ENCODE measurements around the gene IP6K2. TPM values are rescaled to one million over a fixed set of nuclear protein-coding genes. Genes with fewer than 3 reads are reported as not detected.
A peak's percentile ranks its signal among the peaks of the same experiment; 100 is the strongest.

The IP6K2 gene
- total RNA-seq, 1 experiment from 2014 or later, result 117 TPM

- POLR2A ChIA-PET, result interaction anchor here (0.6 to 2.8 kb wide), 13 partner anchors 11 to 238 kb away, joined by 3 to 32 read pairs (median 7); partner anchors contain the start of genes ATRIP, CELSR3, IP6K2 and SLC26A6
- no TSS peak for BruUV-seq (replicated peaks)
- Mint-ChIP-seq H3K4me1 (ENCODE audit: insufficient read depth, unreplicated experiment) (peaks cover 36% of the 10 kb centered on the region), H3K4me3 (ENCODE audit: unreplicated experiment) (peak overlapping the region; percentile 73), H3K9me3 (ENCODE audit: unreplicated experiment) (no peaks in the 10 kb centered on the region), H3K36me3 (ENCODE audit: insufficient read depth, unreplicated experiment) (peaks cover 63% of the 10 kb centered on the region), H3K27me3 (ENCODE audit: insufficient read depth, unreplicated experiment) (no peaks in the 10 kb centered on the region), H3K27ac (ENCODE audit: low read depth, unreplicated experiment) (peak overlapping the region; percentile 85)
- peak; percentile 22 for DNase-seq (ENCODE audit: unreplicated experiment)
- no peak for TF ChIP-seq CTCF (IDR thresholded peaks at IDR 0.05; ENCODE audit: unreplicated experiment)
- intact Hi-C loops (cut with micrococcal nuclease), result loop anchor here (1.0 to 10.0 kb wide), 4 partner anchors 20 to 130 kb away; partner anchors contain the start of genes PFKFB4 and SLC26A6
- CTCF ChIA-PET, result interaction anchor here (0.5 to 2.8 kb wide), 16 partner anchors 8 to 660 kb away, joined by 3 to 18 read pairs (median 4); partner anchors contain the start of genes CELSR3 and WDR6
These were observed 32.4 kb downstream of the IP6K2 start for GRCh38 chr3:48684480-48685143.

- no TSS peak for BruUV-seq (replicated peaks)
- Mint-ChIP-seq H3K27me3 (ENCODE audit: insufficient read depth, unreplicated experiment) (no peaks in the 10 kb centered on the region), H3K27ac (ENCODE audit: low read depth, unreplicated experiment) (peak overlapping the region; percentile 85), H3K36me3 (ENCODE audit: insufficient read depth, unreplicated experiment) (peaks cover 63% of the 10 kb centered on the region), H3K4me1 (ENCODE audit: insufficient read depth, unreplicated experiment) (peaks cover 36% of the 10 kb centered on the region), H3K4me3 (ENCODE audit: unreplicated experiment) (peak overlapping the region; percentile 73), H3K9me3 (ENCODE audit: unreplicated experiment) (no peaks in the 10 kb centered on the region)
- intact Hi-C loops (cut with micrococcal nuclease), result loop anchor here (2.0 to 10.0 kb wide), 2 partner anchors 49 to 129 kb away; partner anchors contain the start of genes PFKFB4 and SLC26A6
- ChIA-PET POLR2A (interaction anchor here (0.6 to 2.8 kb wide), 13 partner anchors 10 to 238 kb away, joined by 3 to 32 read pairs (median 7); partner anchors contain the start of genes ATRIP, CELSR3, IP6K2 and SLC26A6), CTCF (interaction anchor here (0.5 to 2.8 kb wide), 14 partner anchors 9 to 858 kb away, joined by 3 to 18 read pairs (median 4); partner anchors contain the start of gene CELSR3)
- no peak for TF ChIP-seq CTCF (IDR thresholded peaks at IDR 0.05; ENCODE audit: unreplicated experiment)
- no peak for DNase-seq (ENCODE audit: unreplicated experiment)
These were observed 33.0 kb downstream of the IP6K2 start for GRCh38 chr3:48684054-48684349.

GRCh38 chr3:48682786-48683185 lies 34.2 kb downstream of the IP6K2 start:
- no TSS peak for BruUV-seq (replicated peaks)
- no peaks in the 10 kb centered on the region for H3K9me3 Mint-ChIP-seq (ENCODE audit: unreplicated experiment)
- CTCF ChIA-PET, result interaction anchor here (1.7 to 2.8 kb wide), 4 partner anchors 10 to 124 kb away, joined by 6 to 18 read pairs (median 14); partner anchors contain the start of gene CELSR3
- peaks cover 63% of the 10 kb centered on the region for H3K36me3 Mint-ChIP-seq (ENCODE audit: insufficient read depth, unreplicated experiment)
- DNase-seq (ENCODE audit: unreplicated experiment), result no peak
- intact Hi-C loops (cut with micrococcal nuclease), result loop anchor here (10.0 kb wide), 1 partner anchor 128 kb away; the partner anchor contains the start of gene PFKFB4
- POLR2A ChIA-PET, result interaction anchor here (0.9 to 2.8 kb wide), 11 partner anchors 8 to 84 kb away, joined by 3 to 32 read pairs (median 8); partner anchors contain the start of genes CELSR3, IP6K2 and SLC26A6
- H3K27me3 Mint-ChIP-seq (ENCODE audit: insufficient read depth, unreplicated experiment), result no peaks in the 10 kb centered on the region
- H3K27ac Mint-ChIP-seq (ENCODE audit: low read depth, unreplicated experiment), result peak overlapping the region; percentile 13
- H3K4me3 Mint-ChIP-seq (ENCODE audit: unreplicated experiment), result no peak overlapping the region
- peaks cover 36% of the 10 kb centered on the region for H3K4me1 Mint-ChIP-seq (ENCODE audit: insufficient read depth, unreplicated experiment)
- no peak for TF ChIP-seq CTCF (IDR thresholded peaks at IDR 0.05; ENCODE audit: unreplicated experiment)

GRCh38 chr3:48681974-48682610 lies 34.9 kb downstream of the IP6K2 start:
- CTCF ChIA-PET, result interaction anchor here (0.6 to 0.7 kb wide), 2 partner anchors 58 to 1108 kb away, joined by 3 to 4 read pairs; no protein-coding TSS in a partner anchor

More at GRCh38 chr3:48681974-48682610, 34.9 kb downstream of the IP6K2 start:
- TF ChIP-seq CTCF (IDR thresholded peaks at IDR 0.05; ENCODE audit: unreplicated experiment), result no peak
- DNase-seq (ENCODE audit: unreplicated experiment), result no peak
- intact Hi-C loops (cut with micrococcal nuclease), result loop anchor here (10.0 kb wide), 1 partner anchor 127 kb away; the partner anchor contains the start of gene PFKFB4
- Mint-ChIP-seq H3K27ac (ENCODE audit: low read depth, unreplicated experiment) (peak overlapping the region; percentile 13), H3K36me3 (ENCODE audit: insufficient read depth, unreplicated experiment) (peaks cover 63% of the 10 kb centered on the region), H3K4me1 (ENCODE audit: insufficient read depth, unreplicated experiment) (peaks cover 36% of the 10 kb centered on the region), H3K9me3 (ENCODE audit: unreplicated experiment) (no peaks in the 10 kb centered on the region), H3K4me3 (ENCODE audit: unreplicated experiment) (no peak overlapping the region), H3K27me3 (ENCODE audit: insufficient read depth, unreplicated experiment) (no peaks in the 10 kb centered on the region)
- BruUV-seq (replicated peaks), result no TSS peak
- POLR2A ChIA-PET, result interaction anchor here (0.7 to 1.0 kb wide), 2 partner anchors 12 to 58 kb away, joined by 3 read pairs; no protein-coding TSS in a partner anchor
